Right lobe of liver (tissue), 6 donors: ENCODE data around the gene WDR45. TPM values are rescaled to one million over a fixed set of nuclear protein-coding genes. Genes with fewer than 3 reads are reported as not detected.

Experiments
- ATAC-seq, 4 donors: fragments of 200-7000 bp; cut with Tn5 transposase; one replicate each; pipeline ENCODE4 v1.9.1; 2020; ENCODE audit warnings: mild to moderate bottlenecking in 4 of 4, moderate library complexity in 4 of 4
- DNase-seq, 3 donors: peaks; one replicate each; pipeline ENCODE4 v3.0.0-alpha.2; 2020
- H3K27ac ChIP-seq, 3 donors: fragments of 200-600 bp; one replicate each; pipeline ENCODE4 v1.8.0; 2022
- H3K27me3 ChIP-seq, 2 donors: fragments of 200-600 bp; one replicate each; pipeline ENCODE4 v1.8.0; 2022
- H3K36me3 ChIP-seq, 4 donors: fragments of 200-600 bp; sonication (generic) in 1 of 4; one replicate each; pipeline versions ENCODE4 v1.5.1 to v1.8.0; 2017 to 2022; ENCODE audit warnings: control low read depth in 1 of 4
- H3K4me1 ChIP-seq, 4 donors: fragments of 200-600 bp; sonication (generic) in 1 of 4; one replicate each; pipeline versions ENCODE4 v1.5.1 to v1.8.0; 2017 to 2022; ENCODE audit warnings: control low read depth in 1 of 4
- H3K4me3 ChIP-seq, 3 donors: fragments of 200-600 bp; one replicate each; pipeline ENCODE4 v1.8.0; 2022
- H3K9me3 ChIP-seq, 4 donors: fragments of 200-600 bp; sonication (generic) in 1 of 4; one replicate each; pipeline versions ENCODE4 v1.5.1 to v1.8.0; 2017 to 2022; ENCODE audit warnings: control low read depth in 1 of 4
- CTCF ChIP-seq, 4 donors: fragments of 200-600 bp in 3 of 4; fragments of 450-650 bp in 1 of 4; IDR thresholded peaks; one replicate each; pipeline versions ENCODE4 v1.5.1 to v1.8.0; 2016 to 2022; ENCODE audit warnings: antibody characterized with exemption in 4 of 4, mild to moderate bottlenecking in 2 of 4
- POLR2A ChIP-seq: fragments of 450-650 bp; IDR thresholded peaks from one replicate; pipeline ENCODE4 v1.6.1; 2017; ENCODE audit warnings: antibody characterized with exemption, mild to moderate bottlenecking
- WGBS: methylation state at CpG from one replicate; pipeline ENCODE4 v1.1.6; 2018; ENCODE audit warnings: low coverage, low lambda C conversion rate; ENCODE audit not compliant: insufficient coverage; ENCODE audit errors: missing lambda C conversion rate; 5-methylcytosine and 5-hydroxymethylcytosine counted together
- intact Hi-C, 2 donors: fragments of 100-400 bp; cut with DNase I; formaldehyde crosslinking; loops; one replicate each; pipeline versions ENCODE4 v1.11.2 to v1.14.1; 2022
- total RNA-seq, 6 experiments: library from RNA; depleted of rRNA in 2 of 6; stranded (reverse); fragments of >200 nt in 2 of 6; fragmentation: NEBNext Ultra II Directional in 3 of 6; extraction: Animal tissue kit (Norgen Biotek cat#: 25700) in 3 of 6; gene quantifications; one replicate each; pipeline versions ENCODE4 v1.1.0 to v1.2.4, GENCODE V29; 2016 to 2023
- donor health status: DM: no; HTN: yes; CAD: no.
- donor health status: DM: no; HTN: no; CAD: no.
- donor health status: DM: no; HTN: no; CAD: no.
- donor health status: DM: no; HTN: yes; CAD: no.
- donor health status: DM: no; HTN: yes; CAD: no.

The WDR45 gene
- total RNA-seq, 6 experiments from 2014 or later, result 31.8 to 65.2 (median 47.9) TPM

- Histone ChIP-seq H3K27ac (no peak overlapping the region), H3K4me1 (no peaks in the 10 kb centered on the region), H3K4me3 (no peak overlapping the region), H3K27me3 (no peaks in the 10 kb centered on the region), H3K9me3 (no peaks in the 10 kb centered on the region), H3K36me3 (no peaks in the 10 kb centered on the region)
- intact Hi-C loops, result no loop called here
- 66% methylated on average over 7 of the region's 10 CpGs for WGBS
- no peak for TF ChIP-seq POLR2A
- no peak for TF ChIP-seq CTCF (IDR thresholded peaks at IDR 0.05)
- ATAC-seq (no peak), DNase-seq (no peak)
These were observed 7.0 kb downstream of the WDR45 start for GRCh38 chrX:49072712-49073095.

- H3K4me1 ChIP-seq, result no peaks in the 10 kb centered on the region
- WGBS, result 83% methylated on average over 9 of the region's 63 CpGs
- H3K36me3 ChIP-seq, result no peaks in the 10 kb centered on the region
- no peaks in the 10 kb centered on the region for H3K9me3 ChIP-seq
- H3K27me3 ChIP-seq, result no peaks in the 10 kb centered on the region
- no peak for TF ChIP-seq CTCF (IDR thresholded peaks at IDR 0.05)
- no peak for TF ChIP-seq POLR2A
- ATAC-seq (peak; percentile 5 to 35 (median 13)), DNase-seq (peak in 1 of 3 donors; percentile 67)
- intact Hi-C loops, result no loop called here
- no peak overlapping the region for H3K27ac ChIP-seq
- no peak overlapping the region for H3K4me3 ChIP-seq
These were observed 7.6 kb downstream of the WDR45 start for GRCh38 chrX:49071877-49072711.

- no peak overlapping the region for H3K27ac ChIP-seq
- no peaks in the 10 kb centered on the region for H3K27me3 ChIP-seq
- no peaks in the 10 kb centered on the region for H3K4me1 ChIP-seq
- ATAC-seq, result no peak
- WGBS, result 61% methylated on average over 4 of the region's 4 CpGs
- no peaks in the 10 kb centered on the region for H3K36me3 ChIP-seq
- H3K9me3 ChIP-seq, result no peaks in the 10 kb centered on the region
- H3K4me3 ChIP-seq, result no peak overlapping the region
- intact Hi-C loops, result no loop called here
- DNase-seq, result no peak
- TF ChIP-seq POLR2A (no peak), CTCF (IDR thresholded peaks at IDR 0.05) (no peak)
These were observed 8.7 kb downstream of the WDR45 start for GRCh38 chrX:49070988-49071387.

GRCh38 chrX:49069038-49069437, 10.6 kb downstream of the WDR45 start:
- no peak overlapping the region for H3K4me3 ChIP-seq
- no peak for TF ChIP-seq CTCF (IDR thresholded peaks at IDR 0.05)
- no peak for TF ChIP-seq POLR2A
- 87% methylated on average over 4 of the region's 11 CpGs for WGBS
- DNase-seq (no peak), ATAC-seq (no peak)
- intact Hi-C loops, result no loop called here
- H3K36me3 ChIP-seq, result no peaks in the 10 kb centered on the region
- H3K27me3 ChIP-seq, result no peaks in the 10 kb centered on the region
- H3K9me3 ChIP-seq, result no peaks in the 10 kb centered on the region
- no peak overlapping the region for H3K27ac ChIP-seq
- no peaks in the 10 kb centered on the region for H3K4me1 ChIP-seq
